D721Med (cell line): ENCODE measurements around the gene MMD.
"Not testable (repeated sequence)": the region's sequence is repeated elsewhere in the genome, so short reads cannot be mapped to it uniquely, and the experiment has no call there.

Experiments
- DNase-seq: peaks from one replicate; pipeline ENCODE4 v3.0.0; 2011; ENCODE audit warnings: low spot score; ENCODE audit not compliant: insufficient read length
- FAIRE-seq: peaks from 2 replicates; lab custom pipeline; 2011; peaks lifted over from hg19 to GRCh38; lab: Jason Lieb, UNC
- TF ChIP-seq, protein P1 (sequence below): IDR thresholded peaks from 2 replicates; pipeline ENCODE4 v1.5.1; 2012; ENCODE audit warnings: mild to moderate bottlenecking, control low read depth; ENCODE audit not compliant: insufficient read depth; ENCODE audit errors: missing control alignments

The MMD gene

DNA sequence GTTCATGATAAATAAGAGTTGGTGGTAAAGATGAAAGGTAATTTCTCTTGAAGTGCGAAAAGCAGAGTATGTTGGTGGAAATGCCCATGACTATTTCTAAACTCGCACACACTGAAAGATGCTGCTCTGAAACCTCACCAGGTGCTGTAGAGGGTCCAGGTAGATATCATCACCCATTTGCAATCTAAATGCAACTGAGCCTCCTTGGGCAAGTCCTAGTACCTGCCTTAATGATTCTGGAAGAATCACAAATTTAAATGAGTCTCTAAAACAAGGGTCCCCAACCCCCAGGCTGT, 5.9 kb upstream of the MMD start:
- FAIRE-seq, result no peak
- TF ChIP-seq, protein P1, sequence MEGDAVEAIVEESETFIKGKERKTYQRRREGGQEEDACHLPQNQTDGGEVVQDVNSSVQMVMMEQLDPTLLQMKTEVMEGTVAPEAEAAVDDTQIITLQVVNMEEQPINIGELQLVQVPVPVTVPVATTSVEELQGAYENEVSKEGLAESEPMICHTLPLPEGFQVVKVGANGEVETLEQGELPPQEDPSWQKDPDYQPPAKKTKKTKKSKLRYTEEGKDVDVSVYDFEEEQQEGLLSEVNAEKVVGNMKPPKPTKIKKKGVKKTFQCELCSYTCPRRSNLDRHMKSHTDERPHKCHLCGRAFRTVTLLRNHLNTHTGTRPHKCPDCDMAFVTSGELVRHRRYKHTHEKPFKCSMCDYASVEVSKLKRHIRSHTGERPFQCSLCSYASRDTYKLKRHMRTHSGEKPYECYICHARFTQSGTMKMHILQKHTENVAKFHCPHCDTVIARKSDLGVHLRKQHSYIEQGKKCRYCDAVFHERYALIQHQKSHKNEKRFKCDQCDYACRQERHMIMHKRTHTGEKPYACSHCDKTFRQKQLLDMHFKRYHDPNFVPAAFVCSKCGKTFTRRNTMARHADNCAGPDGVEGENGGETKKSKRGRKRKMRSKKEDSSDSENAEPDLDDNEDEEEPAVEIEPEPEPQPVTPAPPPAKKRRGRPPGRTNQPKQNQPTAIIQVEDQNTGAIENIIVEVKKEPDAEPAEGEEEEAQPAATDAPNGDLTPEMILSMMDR, result no peak
- no peak for DNase-seq

DNA sequence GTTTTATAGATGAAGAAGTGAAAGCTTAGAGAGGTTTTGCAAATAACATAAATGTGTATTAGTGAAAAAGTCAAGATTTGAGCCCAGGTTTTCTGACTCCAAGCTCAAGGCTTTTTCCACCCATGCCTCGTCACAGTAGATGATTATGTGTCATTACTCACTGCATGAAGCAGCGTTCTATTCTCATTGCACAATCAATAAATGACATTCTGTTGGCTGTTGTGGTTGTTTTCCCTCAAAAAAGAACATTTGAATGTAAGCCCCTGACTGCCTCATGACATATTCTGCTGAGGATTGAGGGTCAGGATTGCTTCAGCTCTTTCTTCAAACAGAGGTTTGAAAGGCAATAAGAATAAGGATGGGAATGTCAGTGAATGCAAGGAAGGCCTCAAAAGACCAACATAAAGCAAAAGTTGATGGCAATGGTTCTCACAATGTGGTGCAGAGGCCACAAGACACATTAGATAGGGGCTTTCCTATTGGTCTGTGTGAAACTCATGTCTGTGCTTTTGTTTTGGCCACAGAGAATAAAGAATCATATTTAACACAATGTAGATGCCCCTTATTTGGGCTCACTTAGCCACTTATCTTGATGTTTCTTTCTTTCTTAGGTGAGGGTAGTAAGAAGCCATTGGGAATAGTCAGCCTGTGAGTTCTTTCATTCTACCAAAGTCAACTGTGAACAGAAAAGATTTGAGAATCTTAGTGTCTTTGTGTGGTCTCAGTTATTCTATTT, 5.4 kb upstream of the MMD start:
- DNase-seq, result no peak
- FAIRE-seq, result no peak
- TF ChIP-seq, protein P1, result no peak

DNA sequence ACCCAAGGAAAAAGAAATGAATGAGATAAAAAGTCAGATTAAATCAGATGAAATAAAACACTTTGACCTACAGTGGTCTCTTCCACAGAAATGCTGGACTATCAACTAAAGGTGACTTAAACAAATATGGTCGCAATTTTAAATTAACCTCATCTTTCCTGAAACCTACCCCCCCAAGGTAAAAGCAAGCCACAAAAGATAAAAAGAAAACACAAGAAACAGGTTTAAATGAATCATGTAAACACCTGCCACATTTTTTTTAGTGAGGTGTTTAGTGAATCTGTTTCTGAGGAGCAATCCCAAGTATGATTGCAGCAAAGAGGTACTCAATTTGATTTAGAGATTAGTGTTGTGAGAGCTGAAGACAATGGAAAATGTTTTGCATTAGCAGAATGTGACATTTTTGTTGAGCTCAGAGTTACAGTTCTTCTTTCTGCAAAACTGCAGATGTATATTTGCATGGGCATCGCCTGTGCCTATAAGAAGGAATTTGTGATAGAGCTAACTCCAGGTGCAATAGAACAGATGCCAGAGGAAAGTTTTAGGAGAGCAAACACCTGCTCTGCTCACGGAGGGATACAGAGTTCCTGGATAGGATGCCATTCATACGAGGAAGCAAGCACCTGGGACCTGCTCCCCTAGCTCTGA, 3.4 kb upstream of the MMD start:
- TF ChIP-seq, protein P1, result no peak
- DNase-seq, result no peak
- no peak for FAIRE-seq

DNA sequence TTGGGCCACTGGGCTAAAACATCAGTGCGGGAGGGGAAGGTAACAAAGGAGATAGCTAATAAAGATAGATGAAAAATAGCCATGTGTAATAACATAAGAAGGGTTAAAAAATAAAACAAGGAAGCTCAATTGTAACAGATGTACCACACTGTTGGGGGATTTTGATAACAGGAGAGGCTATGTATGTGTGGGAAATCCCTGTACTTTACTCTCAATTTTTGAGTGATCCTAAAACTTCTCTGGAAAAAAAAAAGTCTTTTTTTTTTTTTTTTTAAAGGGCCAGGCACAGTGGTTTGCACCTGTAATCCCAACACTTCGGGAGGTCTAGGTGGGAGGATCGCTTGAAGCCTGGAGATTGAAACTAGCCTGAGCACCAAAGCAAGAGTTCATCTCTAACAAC, 1.9 kb upstream of the MMD start:
- DNase-seq, result no peak
- TF ChIP-seq, protein P1, result no peak
- no peak for FAIRE-seq

DNA sequence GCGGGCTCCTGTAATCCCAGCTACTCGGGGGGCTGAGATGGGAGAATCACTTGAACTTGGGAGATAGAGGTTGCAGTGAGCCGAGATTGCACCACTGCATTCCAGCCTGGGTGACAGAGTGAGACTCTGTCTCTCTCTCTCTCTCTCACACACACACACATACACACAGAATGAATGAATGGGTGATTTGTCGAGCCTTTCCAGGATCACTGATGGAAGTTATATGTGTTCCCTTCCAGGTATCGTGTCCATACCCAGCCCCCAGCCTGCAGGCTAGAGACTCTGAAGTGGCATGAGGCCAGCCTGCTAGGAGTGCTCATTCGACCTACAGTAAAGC, 1.2 kb upstream of the MMD start:
- DNase-seq, result not testable (repeated sequence)

DNA sequence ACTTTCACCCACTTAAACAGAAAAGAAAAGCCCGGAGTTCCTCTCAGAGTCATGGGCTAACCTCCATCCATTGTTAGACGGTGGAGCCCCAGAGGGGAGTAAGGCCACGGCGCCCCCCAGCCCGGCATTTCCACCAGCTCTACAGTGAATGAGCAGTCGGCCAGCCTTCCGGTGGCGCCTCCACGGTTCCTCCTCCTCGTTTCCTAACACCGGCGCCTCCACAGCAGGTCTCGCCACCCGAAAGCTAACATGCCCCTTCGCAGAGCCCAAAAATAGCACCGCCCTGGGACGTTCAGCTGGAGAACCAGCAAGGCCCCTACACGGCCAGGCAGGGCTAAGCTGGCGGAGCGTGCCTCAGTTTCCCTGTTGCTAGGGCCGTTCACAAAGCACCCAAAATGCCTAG, 858 bp downstream of the MMD start:
- DNase-seq, result no peak
- TF ChIP-seq, protein P1, result no peak
- FAIRE-seq, result no peak

More for the DNA sequence above, 1.2 kb upstream of the MMD start:
- not testable (repeated sequence) for FAIRE-seq

DNA sequence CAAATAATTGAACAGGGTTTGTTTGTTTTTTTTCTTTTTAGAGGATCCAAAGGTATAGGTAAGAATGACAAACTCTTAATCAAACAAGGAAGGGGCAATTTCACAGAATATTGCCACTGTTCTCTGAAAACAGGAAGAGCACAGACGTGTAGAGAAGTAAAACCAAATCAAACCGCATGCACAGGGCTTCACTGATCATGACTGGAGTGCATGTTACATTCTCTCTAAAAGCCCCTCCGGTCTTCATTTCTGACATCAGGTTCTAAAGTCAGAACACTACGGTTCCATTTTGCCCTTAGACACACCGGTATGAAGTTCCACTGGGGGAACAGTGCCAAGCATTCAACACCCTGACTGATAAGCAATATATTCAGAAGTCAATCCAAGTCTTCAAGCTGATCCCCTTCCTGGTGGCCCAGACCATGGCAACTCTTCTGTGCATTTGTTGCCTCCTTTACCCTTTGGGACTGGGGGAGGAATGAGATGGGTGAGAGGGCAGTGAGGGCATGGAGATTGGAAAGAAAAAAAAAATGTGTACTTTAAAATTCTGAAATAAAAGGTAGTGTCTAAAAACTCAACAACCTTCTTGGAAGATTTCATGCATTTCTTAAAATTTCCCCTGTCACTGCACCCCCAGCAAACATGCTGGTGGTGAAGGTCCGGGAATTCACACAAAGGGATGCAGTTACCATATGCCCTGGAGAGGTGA, 1.4 kb downstream of the MMD start:
- DNase-seq (no peak), FAIRE-seq (no peak)
- TF ChIP-seq, protein P1, result no peak
